HG03064 (cell line): ENCODE data around the gene SLC39A7.

Source experiments
- ATAC-seq: cut with Tn5 transposase; IDR thresholded peaks from one replicate; pipeline ENCODE4 v1.9.1; 2021; ENCODE audit warnings: low read depth; ENCODE audit not compliant: unreplicated experiment

Gene SLC39A7

DNA sequence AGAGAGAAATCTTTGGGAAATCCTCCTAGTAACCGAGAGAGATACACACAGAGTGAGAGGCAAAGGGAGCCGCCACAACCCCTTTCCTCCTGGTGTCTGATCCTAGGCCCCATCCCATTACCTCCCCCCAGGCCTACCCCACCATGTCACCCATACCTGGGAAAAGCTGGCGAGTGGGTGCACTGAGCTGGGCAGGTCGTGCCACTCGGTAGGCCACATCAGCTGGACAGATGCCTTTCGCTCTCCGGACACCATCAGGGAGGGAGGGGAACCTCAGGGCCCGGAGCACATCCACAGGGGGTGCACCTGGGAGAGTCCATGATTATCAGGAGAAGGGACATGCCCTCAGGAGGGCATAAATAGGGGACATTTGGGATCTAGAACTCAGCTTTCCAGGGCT is 11.5 kb upstream of the SLC39A7 start:
- no peak for ATAC-seq

DNA sequence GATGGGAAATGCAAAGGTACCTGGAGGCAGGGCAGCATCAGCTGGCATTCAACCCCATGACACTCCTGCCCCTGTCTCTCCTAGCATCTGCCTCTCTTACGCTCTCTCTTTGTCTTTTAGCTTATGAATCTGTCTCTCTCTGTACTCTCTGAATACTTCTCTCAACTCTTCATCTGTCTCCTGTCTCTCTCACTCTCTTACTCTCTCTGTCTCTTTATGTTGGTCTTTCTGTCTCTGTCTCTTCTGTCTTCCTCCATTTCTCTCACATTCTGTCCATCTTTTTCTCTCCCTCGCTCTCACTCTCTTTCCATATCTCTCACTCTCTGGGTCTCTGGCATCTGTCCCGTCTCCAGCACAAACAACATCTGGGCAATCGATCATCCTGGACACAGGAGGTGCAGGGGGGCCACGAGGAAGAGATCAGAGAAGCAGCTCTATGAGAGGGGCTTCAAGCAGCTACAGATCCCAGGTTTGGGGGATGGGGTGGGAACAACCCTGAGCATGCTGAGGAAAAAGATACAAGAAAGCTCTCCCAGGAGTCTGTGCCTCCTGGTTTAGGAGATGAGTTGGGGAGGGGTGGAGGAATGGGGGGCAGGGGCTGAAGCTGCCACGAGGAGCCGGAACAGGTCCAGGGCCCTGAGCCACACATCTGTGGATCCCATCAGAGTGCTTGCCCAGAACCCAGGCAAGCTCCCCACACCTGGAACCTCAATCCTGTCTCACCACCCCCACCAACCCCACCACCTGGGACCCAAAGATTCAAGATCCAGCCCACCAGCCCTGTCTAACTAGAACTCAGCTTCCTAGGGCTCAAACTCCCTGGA is 10.8 kb upstream of the SLC39A7 start:
- ATAC-seq = no peak

DNA sequence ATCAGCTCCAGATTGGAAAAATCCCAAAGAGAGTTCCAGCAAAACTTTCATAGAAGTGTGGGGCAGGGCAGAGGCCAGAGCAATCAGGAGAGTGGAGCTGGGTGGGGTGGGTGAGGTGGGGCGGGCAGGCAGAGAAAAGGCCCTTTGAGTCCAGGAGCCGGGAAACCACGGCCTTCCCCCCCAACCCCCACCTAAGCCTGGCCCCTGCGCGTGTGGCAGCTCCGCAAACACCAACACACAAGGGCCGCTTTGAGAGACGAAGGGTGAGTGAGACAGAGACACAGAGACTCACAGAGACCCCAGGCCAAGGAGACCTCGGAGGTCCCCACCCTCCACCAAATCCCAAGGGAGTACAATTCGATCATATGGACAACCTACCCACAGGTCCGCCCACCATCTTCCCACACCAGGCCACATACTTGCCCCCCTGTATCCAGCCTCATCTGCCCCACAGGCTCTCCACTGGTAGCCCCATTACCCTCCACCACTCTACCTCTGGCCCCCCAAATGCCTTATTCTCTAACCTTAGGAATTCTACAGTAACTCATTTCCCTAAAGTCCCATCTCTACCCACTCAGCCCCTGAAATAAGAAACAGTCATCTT is 10.1 kb upstream of the SLC39A7 start:
- ATAC-seq = no peak

DNA sequence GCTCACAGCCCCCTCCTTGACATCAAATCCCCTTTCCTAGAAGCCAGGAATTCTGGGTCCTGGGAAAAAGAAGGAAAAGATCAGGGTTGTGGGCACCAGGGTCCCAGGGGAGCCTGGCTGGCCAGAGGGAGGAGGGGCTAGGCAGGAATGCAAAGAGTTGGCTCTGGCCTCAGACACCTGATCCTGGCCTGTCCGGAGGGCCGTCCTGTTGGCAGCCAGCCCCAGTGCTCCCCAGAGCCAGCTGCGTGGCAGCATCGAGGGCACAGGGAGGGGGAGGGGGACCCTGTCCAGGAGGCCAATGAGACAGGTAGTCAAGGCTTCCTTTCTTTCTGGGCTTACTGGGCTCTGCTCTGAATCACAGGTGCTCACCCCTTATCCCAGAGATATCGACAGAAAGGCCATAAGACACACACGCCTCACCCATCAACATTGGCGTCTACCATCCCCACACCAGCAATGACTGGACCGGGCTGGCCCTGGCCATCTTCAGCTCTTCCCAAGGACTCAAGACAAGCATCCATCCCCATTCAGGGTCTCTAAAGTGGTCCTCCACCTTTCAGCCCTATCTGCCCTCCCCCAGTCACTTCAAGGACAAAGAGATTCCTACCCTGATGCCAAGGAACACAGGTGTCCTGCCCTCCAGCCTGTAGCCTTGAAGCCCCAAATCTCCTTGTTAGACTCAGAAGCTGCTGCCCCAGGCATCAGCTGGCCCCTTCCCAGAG is 9.1 kb upstream of the SLC39A7 start:
- no peak for ATAC-seq

DNA sequence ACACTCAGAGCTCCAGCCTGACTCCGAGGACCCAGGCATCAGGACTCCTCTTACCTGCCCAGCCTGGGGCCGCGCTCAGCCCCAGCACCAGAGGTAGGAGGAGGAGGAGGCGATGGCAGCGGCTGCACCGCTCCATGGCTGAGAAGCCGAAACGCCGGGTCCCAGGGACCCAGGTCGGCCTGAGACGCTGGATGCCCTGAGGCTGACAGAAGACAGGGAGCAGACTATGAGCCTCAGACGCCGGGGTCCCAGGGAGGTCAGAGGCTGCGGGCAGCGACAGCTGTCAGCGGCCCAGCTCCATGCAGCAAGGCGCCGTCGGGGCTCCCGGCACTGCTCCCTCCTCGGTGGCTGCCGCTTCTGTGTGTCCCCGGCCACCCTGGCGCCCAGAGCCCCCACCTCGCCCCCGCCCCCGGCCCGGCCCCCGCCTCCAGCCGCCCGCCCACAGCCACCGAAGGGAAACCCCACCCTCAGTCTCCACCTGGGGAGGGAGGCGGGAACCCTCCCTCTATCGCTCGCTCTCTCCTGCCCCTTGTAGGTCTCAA is 8.5 kb upstream of the SLC39A7 start, which contains the start of gene COL11A2:
Gene COL11A2 (minus strand): TSS at position 363 of the 542 bp plus-strand sequence. CDS start 227 bp downstream, at position 136.
- ATAC-seq = no peak

DNA sequence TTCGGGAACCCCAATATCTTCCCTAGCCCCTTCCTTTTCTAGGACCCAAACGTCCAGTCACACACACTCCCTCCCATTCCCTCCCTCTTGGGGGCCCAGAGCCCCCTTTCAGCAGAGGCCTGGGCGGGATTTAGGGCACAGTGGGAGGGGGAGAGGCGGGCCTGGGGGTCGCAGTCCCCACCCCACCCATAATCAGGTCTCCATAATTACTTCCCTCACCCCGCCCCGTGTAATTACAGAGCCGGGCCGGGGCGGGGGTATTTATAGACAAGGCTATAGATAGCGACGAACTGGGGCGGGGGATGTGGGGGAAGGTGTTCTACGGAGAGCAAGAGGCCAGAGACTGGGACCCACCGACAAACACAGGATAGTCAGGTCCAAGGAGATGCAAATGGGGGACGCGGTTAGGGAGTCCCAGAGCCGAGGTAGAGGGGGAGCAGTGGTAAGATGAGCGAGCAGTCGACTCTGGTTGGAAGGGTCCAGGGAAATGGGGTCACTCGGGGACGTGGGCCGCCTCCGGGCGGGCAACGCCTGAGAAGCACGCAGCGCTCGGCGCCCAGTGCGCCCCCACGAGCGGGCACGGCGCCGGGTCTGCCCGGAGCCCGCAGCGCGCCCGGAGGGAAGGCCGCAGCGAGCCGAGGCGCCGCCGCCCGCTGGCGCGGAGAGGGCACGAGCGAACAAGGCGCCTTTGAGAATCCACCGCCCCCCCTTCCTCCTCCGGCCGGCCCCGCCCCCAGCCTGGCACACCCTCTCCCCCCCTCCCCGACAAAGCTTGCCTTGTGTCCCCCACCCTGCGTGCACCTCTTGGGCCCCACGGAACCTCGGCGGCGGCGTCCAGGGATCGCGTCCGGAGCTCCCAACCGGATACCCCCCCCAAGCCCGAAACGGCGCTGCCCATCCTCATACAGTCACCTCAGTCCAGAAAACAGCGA is 7.7 kb upstream of the SLC39A7 start:
- no peak for ATAC-seq

DNA sequence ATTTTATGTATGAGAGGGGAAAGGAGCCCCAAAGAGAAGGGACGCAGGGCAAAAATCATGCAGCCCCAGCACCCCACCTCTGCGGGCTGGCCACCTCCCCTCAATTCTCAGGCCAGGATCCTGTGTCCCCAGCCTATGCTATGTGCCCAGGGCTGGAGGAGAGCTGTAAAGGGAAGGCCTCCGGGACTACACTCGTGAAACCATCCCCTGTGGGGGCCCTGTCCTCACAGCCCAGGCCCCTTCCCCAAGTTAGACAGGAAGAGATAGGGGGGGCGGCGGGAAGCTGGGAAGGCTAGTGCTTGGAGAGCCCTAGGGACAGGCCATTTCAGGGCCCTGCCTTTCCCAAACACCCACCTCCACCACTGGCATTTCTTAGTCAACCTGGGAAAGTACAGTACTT is 7.0 kb upstream of the SLC39A7 start:
- ATAC-seq = no peak

DNA sequence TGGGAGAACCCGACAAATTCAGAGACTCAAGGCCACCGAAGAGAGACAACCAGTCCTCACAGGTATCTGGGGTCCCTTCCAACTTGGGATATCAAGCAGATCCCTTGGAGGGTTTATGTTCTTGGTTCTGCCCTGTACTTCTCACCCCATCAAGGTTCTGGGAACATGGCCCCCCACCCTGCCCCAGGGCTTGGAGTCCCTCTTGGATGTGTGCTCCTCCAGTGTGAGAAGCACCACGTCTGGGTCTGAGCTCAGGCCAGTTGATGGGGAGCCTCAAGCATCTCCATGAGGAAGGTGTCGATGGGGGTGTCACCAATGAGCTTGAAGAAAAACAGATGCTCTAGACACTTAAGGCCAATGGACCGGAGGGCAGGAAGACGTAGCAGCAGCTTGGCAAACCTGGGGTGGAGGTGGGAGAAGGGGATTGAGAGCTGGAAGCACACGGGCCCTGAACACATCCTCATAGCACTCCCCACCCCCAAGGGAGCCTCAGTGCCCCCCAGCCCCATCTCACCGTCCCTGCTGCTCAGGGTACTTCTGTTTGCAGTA is 6.2 kb upstream of the SLC39A7 start:
- ATAC-seq = no peak

DNA sequence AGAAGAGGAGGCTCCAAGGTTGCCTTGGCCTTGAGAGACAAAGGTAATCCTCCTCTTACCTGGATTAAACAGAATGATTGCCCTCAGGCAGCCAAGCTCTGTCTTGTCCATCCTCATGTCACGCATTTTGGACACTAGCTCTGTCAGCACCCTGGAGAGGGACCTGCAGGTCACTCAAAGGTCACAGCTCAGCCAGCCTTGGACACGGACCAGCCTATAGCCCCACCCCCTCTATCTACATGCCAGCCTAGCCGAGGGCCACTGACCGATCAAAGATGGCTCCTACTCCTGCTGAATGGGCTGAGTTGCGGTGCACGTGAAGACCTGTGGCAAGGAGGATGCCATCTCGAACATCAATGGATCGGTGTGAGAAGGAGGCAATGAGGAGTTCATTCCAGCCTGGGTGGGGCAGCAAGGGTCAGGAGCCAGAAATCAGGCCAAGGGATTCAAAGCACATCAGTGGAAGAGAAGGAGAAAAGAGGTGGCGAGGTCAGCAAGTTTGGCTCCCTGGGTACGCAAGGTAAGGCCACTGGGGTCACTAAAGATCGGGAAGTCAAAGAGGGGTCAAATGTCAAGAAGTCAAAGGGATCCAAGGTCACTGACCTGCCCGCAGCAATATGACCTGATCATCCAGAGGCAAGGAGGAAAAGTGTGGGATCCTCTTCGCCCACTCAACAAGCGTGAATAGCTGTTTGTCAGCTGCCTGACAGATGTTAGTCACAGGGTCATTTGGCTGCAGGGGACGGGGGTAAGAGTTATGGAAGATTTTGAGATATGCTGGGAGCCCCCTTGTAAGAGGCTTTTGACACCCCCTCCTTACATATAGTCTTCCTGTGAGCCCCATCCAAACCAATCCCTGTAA is 5.1 kb upstream of the SLC39A7 start:
- no peak for ATAC-seq

DNA sequence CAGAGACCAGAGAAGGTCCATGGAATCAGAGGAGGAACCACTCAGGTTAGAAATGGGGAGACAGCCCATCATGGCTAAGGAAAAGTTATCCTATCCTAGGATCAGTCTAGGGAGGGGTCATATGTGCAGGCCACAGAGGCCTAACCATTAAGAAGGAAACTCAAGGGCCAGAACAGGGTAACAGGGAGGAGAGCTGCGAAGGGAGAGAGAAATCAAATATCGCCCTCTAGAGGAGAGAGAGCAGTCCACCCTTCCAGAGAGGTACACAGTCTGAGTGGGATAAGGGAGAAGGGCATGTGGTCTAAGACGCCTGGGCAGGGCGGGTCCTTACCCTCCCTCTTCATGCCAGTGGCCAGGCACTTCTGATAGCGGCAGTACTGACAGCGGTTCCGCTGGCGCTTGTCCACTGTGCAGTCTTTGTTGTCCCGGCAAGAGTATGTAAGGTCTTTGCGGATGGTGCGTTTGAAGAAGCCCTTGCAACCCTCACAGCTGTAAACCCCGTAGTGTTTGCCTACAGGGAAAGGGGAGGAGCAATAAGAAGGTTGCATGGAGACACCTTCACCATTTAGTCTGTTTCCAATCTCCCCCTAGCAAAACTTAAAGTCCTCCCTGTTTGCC is 3.1 kb upstream of the SLC39A7 start:
- no peak for ATAC-seq

DNA sequence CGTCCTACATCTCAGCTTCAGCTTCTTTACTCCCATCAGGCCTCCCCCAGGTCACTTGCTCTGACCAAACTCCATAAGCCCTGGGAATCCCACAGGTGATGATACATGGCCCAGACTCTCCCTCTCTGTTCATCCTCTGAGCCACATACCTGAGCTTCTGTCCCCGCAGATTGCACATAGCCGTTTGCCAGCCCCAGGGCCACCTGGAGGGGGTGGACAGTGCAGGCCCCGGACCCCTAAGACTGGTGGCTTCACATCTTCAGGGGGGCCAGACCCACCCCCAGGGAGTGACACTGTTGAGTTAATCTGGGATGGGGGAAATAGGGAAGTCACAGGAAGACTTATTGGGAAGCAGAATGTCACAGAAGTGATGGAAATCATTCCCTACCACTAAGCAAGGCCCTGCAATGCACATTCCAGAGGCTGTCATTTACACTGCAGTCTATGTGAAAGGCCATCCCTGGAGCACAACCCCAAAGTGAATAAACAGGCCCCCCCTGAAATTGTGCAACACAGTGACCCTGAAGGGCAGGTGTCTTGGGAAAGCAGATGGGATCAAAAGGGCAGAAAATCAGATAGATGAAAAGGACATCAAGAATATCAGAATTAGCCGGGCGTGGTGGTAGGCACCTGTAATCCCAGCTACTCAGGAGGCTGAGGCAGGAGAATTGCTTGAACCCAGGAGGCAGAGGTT is 2.4 kb upstream of the SLC39A7 start:
- ATAC-seq = no peak

DNA sequence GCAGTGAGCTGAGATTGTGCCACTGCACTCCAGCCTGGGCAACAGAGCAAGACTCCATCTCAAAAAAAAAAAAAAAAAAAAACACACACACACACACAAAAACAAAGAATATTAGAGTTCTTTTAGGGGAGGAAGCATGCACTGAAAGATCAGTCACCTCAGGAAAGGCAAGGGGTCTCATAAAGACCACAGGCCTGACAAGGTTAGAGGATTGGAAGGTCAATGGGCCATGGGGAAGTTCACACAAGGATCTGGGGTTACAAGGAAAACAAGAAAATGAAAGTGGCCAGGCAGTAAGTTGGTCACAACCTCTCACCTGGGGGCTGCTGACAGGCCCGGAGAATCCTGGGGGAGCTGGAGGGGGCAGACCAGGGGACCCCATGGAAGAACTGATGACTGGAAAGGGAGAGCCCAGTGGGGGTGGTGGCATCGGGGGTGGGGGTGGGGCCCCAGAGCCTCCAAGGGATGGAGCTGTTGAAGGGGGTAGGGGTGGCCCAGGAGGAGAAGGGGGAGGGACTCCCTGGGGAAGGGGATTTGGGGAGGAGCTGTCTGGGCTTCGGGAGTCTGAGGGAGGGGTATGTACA is 1.7 kb upstream of the SLC39A7 start:
- no peak for ATAC-seq

DNA sequence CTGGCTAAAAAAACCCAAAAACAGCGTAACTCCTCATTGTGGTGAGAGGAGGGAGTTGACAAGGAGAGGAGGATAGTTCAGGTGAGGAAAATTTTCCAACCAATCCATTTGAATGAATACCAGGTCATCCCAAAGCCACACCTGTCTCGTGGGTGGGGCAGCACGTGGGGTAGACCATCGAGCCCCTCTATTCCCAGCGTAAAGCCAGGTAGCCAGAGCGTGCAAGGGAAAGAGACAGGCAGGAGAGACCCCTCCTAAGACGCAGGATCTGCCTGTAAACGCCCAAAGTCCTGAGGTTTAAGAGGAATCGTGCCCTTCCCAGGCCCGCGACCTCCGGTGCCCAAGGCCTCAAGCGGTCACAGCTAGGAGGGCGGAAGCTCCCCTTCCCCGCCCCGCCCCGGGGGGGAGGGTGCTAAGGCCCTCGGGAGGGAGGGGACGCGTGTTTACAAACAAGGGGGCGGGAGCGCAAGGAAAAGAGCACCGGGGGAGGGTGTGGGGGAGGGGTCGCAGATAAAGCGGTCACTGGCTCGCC is 914 bp upstream of the SLC39A7 start:
- peak; percentile 24 for ATAC-seq

DNA sequence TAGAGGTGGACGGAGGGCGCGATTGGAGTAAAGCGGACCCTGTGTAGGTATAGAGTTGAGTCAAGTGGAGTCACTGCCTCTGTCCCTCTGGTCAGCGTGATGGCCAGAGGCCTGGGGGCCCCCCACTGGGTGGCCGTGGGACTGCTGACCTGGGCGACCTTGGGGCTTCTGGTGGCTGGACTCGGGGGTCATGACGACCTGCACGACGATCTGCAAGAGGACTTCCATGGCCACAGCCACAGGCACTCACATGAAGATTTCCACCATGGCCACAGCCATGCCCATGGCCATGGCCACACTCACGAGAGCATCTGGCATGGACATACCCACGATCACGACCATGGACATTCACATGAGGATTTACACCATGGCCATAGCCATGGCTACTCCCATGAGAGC is 479 bp downstream of the SLC39A7 start:
- ATAC-seq = no peak

DNA sequence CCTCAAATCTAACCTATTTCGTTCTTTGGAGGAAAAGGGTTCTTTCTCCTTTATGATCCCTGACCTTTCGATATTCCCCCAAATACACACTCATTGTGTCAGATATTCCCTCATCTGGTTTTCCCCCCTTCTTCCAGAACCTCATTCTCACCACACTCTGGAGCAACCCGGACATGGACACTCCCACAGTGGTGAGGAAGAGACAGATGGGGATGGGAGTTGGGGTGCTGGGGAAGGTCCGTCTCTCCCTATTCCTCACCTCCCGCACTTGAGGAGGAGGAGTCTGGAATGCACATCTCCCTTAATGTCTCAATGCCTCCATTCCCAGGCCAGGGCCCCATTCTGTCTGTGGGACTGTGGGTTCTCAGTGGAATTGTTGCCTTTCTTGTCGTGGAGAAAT is 1.3 kb downstream of the SLC39A7 start:
- ATAC-seq = no peak

DNA sequence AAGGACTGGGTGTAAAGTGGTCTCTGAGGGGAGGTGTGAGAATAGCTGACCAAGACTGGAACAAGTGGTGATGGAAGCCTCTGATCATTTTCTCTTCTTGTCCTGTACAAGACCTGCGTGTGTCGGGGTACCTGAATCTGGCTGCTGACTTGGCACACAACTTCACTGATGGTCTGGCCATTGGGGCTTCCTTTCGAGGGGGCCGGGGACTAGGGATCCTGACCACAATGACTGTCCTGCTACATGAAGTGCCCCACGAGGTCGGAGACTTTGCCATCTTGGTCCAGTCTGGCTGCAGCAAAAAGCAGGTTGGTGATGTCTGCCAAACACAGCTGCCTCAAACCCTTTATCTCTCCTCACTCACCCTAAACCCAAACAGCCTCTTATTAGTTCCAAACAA is 2.1 kb downstream of the SLC39A7 start:
- ATAC-seq = no peak

DNA sequence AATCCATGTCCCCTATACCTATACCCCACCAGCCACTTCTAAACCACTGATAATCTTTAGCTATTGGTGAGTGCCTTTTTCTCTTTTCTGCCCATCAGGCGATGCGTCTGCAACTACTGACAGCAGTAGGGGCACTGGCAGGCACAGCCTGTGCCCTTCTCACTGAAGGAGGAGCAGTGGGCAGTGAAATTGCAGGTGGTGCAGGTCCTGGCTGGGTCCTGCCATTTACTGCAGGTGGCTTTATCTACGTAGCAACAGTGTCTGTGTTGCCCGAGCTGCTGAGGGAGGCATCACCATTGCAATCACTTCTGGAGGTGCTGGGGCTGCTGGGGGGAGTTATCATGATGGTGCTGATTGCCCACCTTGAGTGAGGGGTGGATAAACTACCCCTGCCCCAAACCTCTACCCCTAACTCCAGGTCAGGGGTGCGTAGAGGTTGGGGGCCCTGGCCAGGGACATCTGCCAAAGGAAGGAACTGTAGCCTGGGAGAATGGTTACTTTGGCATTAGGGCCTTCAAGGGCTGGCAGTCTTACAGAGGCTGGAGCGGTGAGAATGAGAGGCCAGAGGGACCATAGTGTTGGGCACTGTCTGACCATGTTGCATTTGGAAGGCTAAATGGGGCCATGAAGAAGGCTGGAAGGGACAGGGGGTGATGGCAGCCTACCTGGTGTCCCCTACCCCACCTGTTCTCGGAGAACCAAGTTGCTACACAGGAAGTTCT is 2.9 kb downstream of the SLC39A7 start:
- no peak for ATAC-seq
